Gastrocnemius medialis (tissue), 4 donors: ENCODE measurements around the gene COLQ. TPM values are rescaled to one million over a fixed set of nuclear protein-coding genes. Genes with fewer than 3 reads are reported as not detected.
A peak's percentile ranks its signal among the peaks of the same experiment; 100 is the strongest.

Experiments
- ATAC-seq, 2 donors: fragments of 150-250 bp; one replicate each; pipeline ENCODE4 v1.9.1; 2016
- DNase-seq, 2 donors: peaks; one replicate each; pipeline ENCODE4 v3.0.0-alpha.2; 2019
- H3K27ac ChIP-seq, 4 donors: fragments of 200-600 bp; sonication (generic); 1 replicate in 1 of 4; 2 replicates in 3 of 4; pipeline ENCODE4 v1.5.1; 2016 to 2018; ENCODE audit warnings: mild to moderate bottlenecking in 2 of 4, moderate library complexity in 1 of 4
- H3K27me3 ChIP-seq, 3 donors: fragments of 200-600 bp; sonication (generic) in 2 of 3; 1 replicate in 1 of 3; 2 replicates in 2 of 3; pipeline versions ENCODE4 v1.5.1 to v1.6.0; 2016 to 2019; ENCODE audit warnings: mild to moderate bottlenecking in 1 of 3, moderate library complexity in 1 of 3
- H3K36me3 ChIP-seq, 2 donors: fragments of 200-600 bp; sonication (generic) in 1 of 2; one replicate each; pipeline ENCODE4 v1.5.1; 2017 to 2018
- H3K4me1 ChIP-seq, 2 donors: fragments of 200-600 bp; sonication (generic) in 1 of 2; one replicate each; pipeline ENCODE4 v1.5.1; 2016 to 2017; ENCODE audit warnings: mild to moderate bottlenecking in 2 of 2
- H3K4me3 ChIP-seq, 4 donors: fragments of 200-600 bp; sonication (generic) in 3 of 4; 1 replicate in 1 of 4; 2 replicates in 3 of 4; pipeline ENCODE4 v1.5.1; 2016 to 2019; ENCODE audit warnings: mild to moderate bottlenecking in 2 of 4
- H3K9me3 ChIP-seq, 3 donors: fragments of 200-600 bp; sonication (generic) in 2 of 3; 1 replicate in 1 of 3; 2 replicates in 2 of 3; pipeline ENCODE4 v1.5.1; 2016 to 2019
- POLR2A ChIP-seq, 2 donors: fragments of 450-650 bp; IDR thresholded peaks; one replicate each; pipeline ENCODE4 v1.6.1; 2017; ENCODE audit warnings: antibody characterized with exemption in 2 of 2, mild to moderate bottlenecking in 2 of 2, moderate library complexity in 2 of 2
- in situ Hi-C, 4 donors: fragments of 200-750 bp; cut with MboI; loops; one replicate each; pipeline versions ENCODE4 v1.15.0 to v1.8.0; 2017; ENCODE audit warnings: low sequenced_read_pairs in 4 of 4
- intact Hi-C: fragments of 100-400 bp; cut with DNase I; formaldehyde crosslinking; loops from one replicate; pipeline ENCODE4 v1.15.1; 2023; ENCODE audit warnings: low total_unique reads
- total RNA-seq, 4 donors: library from RNA; depleted of rRNA; stranded (reverse); fragments of >200 nt; gene quantifications; one replicate each; pipeline versions ENCODE4 v1.1.0 to v1.2.3, GENCODE V29; 2016
- TF ChIP-seq, protein P1 (sequence below), 5 experiments: fragments of 450-650 bp in 3 of 5; fragments of 200-600 bp in 2 of 5; sonication (generic) in 2 of 5; IDR thresholded peaks in 4 of 5; conservative IDR thresholded peaks in 1 of 5; 1 replicate in 4 of 5; 2 replicates in 1 of 5; pipeline ENCODE4 v1.5.1; 2016 to 2019; ENCODE audit warnings: antibody characterized with exemption in 5 of 5, mild to moderate bottlenecking in 3 of 5, moderate library complexity in 3 of 5

The COLQ gene
- total RNA-seq, 4 donors from 2014 or later, result 2.8 to 4.7 (median 3.0) TPM

DNA sequence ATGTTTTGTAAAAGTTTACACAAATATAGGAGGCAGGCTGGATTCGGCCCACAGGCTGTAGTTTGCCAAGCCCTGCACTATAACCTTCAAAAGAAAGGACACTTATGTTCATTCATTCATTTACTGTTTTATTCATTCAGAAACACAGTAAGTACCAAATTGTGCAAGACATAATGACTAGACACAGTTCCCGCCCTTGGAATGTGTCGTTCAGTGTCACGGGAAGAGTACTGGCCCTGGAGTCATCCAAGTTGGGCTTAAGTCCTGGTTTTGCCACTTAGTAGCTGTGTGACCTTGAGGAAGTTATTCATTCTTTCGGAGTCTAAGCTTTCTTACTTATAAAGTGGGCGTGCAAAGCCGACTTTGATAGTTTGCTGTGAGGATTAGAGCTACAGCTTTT, 22.0 kb downstream of the COLQ start:
- Histone ChIP-seq H3K27ac (peak overlapping the region; percentile 81 to 88 (median 85)), H3K4me3 (no peak overlapping the region), H3K9me3 (no peaks in the 10 kb centered on the region), H3K4me1 (peaks cover 72% of the 10 kb centered on the region in 2 donors), H3K36me3 (no peaks in the 10 kb centered on the region), H3K27me3 (no peaks in the 10 kb centered on the region)
- in situ Hi-C loops, result no loop called here
- TF ChIP-seq, protein P1, sequence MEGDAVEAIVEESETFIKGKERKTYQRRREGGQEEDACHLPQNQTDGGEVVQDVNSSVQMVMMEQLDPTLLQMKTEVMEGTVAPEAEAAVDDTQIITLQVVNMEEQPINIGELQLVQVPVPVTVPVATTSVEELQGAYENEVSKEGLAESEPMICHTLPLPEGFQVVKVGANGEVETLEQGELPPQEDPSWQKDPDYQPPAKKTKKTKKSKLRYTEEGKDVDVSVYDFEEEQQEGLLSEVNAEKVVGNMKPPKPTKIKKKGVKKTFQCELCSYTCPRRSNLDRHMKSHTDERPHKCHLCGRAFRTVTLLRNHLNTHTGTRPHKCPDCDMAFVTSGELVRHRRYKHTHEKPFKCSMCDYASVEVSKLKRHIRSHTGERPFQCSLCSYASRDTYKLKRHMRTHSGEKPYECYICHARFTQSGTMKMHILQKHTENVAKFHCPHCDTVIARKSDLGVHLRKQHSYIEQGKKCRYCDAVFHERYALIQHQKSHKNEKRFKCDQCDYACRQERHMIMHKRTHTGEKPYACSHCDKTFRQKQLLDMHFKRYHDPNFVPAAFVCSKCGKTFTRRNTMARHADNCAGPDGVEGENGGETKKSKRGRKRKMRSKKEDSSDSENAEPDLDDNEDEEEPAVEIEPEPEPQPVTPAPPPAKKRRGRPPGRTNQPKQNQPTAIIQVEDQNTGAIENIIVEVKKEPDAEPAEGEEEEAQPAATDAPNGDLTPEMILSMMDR (IDR thresholded peaks at IDR 0.05 in 4 of 5, conservative IDR thresholded peaks at IDR 0.05 in 1 of 5), result no peak
- TF ChIP-seq POLR2A (IDR thresholded peaks at IDR 0.05), result no peak
- DNase-seq, result peak; percentile 47 to 58
- ATAC-seq, result peak; percentile 67 to 75
- intact Hi-C loops, result no loop called here

DNA sequence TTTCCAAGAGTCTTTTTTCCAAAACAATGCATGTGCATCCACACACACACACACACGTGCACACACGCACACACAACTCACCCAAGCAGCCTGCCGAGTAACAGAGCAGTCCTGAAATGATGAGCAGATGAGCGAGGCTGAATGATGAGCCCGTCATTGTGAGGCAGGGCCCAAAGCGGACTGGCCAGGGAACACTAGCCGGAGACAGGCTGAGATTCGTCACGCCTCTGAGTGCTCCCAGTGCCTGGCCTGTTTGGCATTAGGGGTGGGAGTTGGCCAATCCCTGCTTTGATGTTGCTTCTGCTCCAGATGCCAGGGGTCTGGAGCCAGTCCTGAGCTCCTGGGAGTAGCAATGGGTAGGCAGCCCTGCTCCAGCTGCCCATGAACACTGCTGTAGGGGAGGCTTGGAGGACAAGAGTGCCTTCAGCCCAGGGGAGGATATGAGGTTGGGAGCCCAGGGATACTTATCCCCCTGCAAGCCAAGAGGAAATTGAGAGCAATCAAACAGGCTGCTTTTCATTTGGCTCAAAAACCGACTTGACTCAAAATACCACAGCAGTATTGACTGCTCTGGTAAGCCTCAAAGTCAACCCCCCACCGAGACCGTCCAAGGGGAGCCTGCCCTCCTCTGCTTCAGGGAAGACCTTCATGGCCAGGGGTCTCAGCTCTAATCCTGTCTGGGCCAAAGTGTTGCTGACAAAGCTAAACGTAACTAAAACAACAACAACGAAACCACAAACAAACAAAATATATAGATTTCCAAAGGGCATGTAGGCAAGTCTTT, 22.9 kb downstream of the COLQ start:
- Histone ChIP-seq H3K4me3 (peak overlapping the region in 1 of 4 donors; percentile 15), H3K36me3 (no peaks in the 10 kb centered on the region), H3K9me3 (no peaks in the 10 kb centered on the region), H3K27me3 (no peaks in the 10 kb centered on the region), H3K27ac (peak overlapping the region; percentile 81 to 88 (median 85)), H3K4me1 (peaks cover 66 to 73% of the 10 kb centered on the region in 2 donors)
- DNase-seq, result peak; percentile 67 to 86
- intact Hi-C loops (no loop called here), in situ Hi-C loops (no loop called here)
- peak; percentile 69 to 73 for ATAC-seq
- peak; percentile 52 to 53 for TF ChIP-seq POLR2A (IDR thresholded peaks at IDR 0.05)
- TF ChIP-seq, protein P1 (IDR thresholded peaks at IDR 0.05 in 4 of 5, conservative IDR thresholded peaks at IDR 0.05 in 1 of 5), result no peak

DNA sequence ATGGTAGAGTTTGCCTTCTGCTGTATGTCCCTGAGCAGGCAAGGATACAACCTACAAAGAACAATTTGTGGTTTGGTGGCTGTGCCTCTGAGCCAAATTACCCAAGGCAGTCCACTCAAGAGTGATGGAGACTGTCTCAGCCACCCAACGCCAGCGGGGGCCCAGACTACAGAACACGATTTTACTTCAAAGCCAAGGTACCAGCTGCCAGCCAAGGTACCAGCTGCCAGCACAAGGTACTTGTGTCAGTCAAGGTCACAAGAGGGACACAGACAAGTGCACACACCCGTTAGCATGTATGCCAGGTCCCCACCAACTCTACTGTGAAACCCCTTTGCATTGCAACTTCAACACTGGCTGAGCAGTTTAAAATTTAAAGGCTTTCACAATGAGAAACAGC, 23.5 kb downstream of the COLQ start:
- H3K4me3 ChIP-seq, result peak overlapping the region in 1 of 4 donors; percentile 15
- H3K36me3 ChIP-seq, result no peaks in the 10 kb centered on the region
- intact Hi-C loops (no loop called here), in situ Hi-C loops (no loop called here)
- H3K27ac ChIP-seq, result peak overlapping the region; percentile 81 to 88 (median 85)
- peak in 1 of 2 donors; percentile 60 for DNase-seq
- H3K27me3 ChIP-seq, result no peaks in the 10 kb centered on the region
- H3K9me3 ChIP-seq, result no peaks in the 10 kb centered on the region
- H3K4me1 ChIP-seq, result peaks cover 66 to 73% of the 10 kb centered on the region in 2 donors
- ATAC-seq, result peak in 1 of 2 donors; percentile 24
- TF ChIP-seq POLR2A (IDR thresholded peaks at IDR 0.05), result no peak
- TF ChIP-seq, protein P1 (IDR thresholded peaks at IDR 0.05 in 4 of 5, conservative IDR thresholded peaks at IDR 0.05 in 1 of 5), result no peak

DNA sequence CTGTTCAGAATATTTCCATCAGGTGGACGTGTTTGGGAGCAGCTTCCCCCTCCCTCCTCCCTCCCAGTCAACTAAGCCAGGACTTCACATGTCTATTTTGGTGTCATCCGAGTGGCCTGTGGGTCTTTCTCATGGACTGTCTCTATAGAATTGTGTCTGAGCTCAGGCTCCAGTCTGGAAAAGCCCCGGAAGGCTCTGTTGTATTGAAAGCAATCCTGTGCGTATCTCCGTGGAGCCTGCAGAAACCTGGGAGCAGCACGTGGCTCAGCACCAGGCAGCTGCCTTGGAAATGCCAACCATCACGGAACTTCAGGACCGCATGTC, 25.2 kb downstream of the COLQ start:
- DNase-seq (peak in 1 of 2 donors; percentile 55), ATAC-seq (peak; percentile 10 to 20)
- intact Hi-C loops, result no loop called here
- in situ Hi-C loops, result no loop called here
- Histone ChIP-seq H3K27ac (peak overlapping the region; percentile 81 to 88 (median 85)), H3K4me3 (peak overlapping the region; percentile 7 to 24 (median 10)), H3K36me3 (no peaks in the 10 kb centered on the region), H3K27me3 (no peaks in the 10 kb centered on the region), H3K9me3 (no peaks in the 10 kb centered on the region), H3K4me1 (peaks cover 66 to 70% of the 10 kb centered on the region in 2 donors)
- TF ChIP-seq, protein P1 (IDR thresholded peaks at IDR 0.05 in 4 of 5, conservative IDR thresholded peaks at IDR 0.05 in 1 of 5), result no peak
- peak in 1 of 2 donors; percentile 36 for TF ChIP-seq POLR2A (IDR thresholded peaks at IDR 0.05)
